Measurements from ENCODE around the gene TBC1D22A. TPM values are rescaled to one million over a fixed set of nuclear protein-coding genes. Genes with fewer than 3 reads are reported as not detected.

The TBC1D22A gene
- total RNA-seq, 1 donor from 2014 or later, result 23.2 TPM

GRCh38 chr22:47133061-47133969 is 370.9 kb downstream of the TBC1D22A start:
- Mint-ChIP-seq H3K27ac (no peak overlapping the region), H3K4me1 (ENCODE audit: low read depth) (peaks cover 10% of the 10 kb centered on the region)

GRCh38 chr22:47134222-47134621 is 371.8 kb downstream of the TBC1D22A start:
- H3K9me3 Mint-ChIP-seq (ENCODE audit: low read depth), result no peaks in the 10 kb centered on the region
- DNase-seq (ENCODE audit: low spot score, unreplicated experiment), result no peak
- TF ChIP-seq, protein P1, sequence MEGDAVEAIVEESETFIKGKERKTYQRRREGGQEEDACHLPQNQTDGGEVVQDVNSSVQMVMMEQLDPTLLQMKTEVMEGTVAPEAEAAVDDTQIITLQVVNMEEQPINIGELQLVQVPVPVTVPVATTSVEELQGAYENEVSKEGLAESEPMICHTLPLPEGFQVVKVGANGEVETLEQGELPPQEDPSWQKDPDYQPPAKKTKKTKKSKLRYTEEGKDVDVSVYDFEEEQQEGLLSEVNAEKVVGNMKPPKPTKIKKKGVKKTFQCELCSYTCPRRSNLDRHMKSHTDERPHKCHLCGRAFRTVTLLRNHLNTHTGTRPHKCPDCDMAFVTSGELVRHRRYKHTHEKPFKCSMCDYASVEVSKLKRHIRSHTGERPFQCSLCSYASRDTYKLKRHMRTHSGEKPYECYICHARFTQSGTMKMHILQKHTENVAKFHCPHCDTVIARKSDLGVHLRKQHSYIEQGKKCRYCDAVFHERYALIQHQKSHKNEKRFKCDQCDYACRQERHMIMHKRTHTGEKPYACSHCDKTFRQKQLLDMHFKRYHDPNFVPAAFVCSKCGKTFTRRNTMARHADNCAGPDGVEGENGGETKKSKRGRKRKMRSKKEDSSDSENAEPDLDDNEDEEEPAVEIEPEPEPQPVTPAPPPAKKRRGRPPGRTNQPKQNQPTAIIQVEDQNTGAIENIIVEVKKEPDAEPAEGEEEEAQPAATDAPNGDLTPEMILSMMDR (IDR thresholded peaks at IDR 0.05; ENCODE audit: unreplicated experiment), result no peak
- H3K4me3 Mint-ChIP-seq (ENCODE audit: low read depth), result no peak overlapping the region
- peaks cover 1% of the 10 kb centered on the region for H3K36me3 Mint-ChIP-seq (ENCODE audit: insufficient read depth)
- H3K27me3 Mint-ChIP-seq, result peaks cover 46% of the 10 kb centered on the region
- peaks cover 10% of the 10 kb centered on the region for H3K4me1 Mint-ChIP-seq (ENCODE audit: low read depth)
- H3K27ac Mint-ChIP-seq, result no peak overlapping the region

More at GRCh38 chr22:47133061-47133969, 370.9 kb downstream of the TBC1D22A start:
- Mint-ChIP-seq H3K4me3 (ENCODE audit: low read depth) (no peak overlapping the region), H3K36me3 (ENCODE audit: insufficient read depth) (peaks cover 4% of the 10 kb centered on the region), H3K9me3 (ENCODE audit: low read depth) (no peaks in the 10 kb centered on the region), H3K27me3 (peaks cover 39% of the 10 kb centered on the region)
- TF ChIP-seq, protein P1 (IDR thresholded peaks at IDR 0.05; ENCODE audit: unreplicated experiment), result no peak
- no peak for DNase-seq (ENCODE audit: low spot score, unreplicated experiment)

GRCh38 chr22:47135338-47135737 is 372.9 kb downstream of the TBC1D22A start:
- Mint-ChIP-seq H3K9me3 (ENCODE audit: low read depth) (no peaks in the 10 kb centered on the region), H3K27me3 (peaks cover 51% of the 10 kb centered on the region), H3K4me1 (ENCODE audit: low read depth) (peaks cover 10% of the 10 kb centered on the region), H3K27ac (peak overlapping the region; percentile 53), H3K36me3 (ENCODE audit: insufficient read depth) (peaks cover 1% of the 10 kb centered on the region), H3K4me3 (ENCODE audit: low read depth) (no peak overlapping the region)
- TF ChIP-seq, protein P1 (IDR thresholded peaks at IDR 0.05; ENCODE audit: unreplicated experiment), result no peak
- no peak for DNase-seq (ENCODE audit: low spot score, unreplicated experiment)

DNA sequence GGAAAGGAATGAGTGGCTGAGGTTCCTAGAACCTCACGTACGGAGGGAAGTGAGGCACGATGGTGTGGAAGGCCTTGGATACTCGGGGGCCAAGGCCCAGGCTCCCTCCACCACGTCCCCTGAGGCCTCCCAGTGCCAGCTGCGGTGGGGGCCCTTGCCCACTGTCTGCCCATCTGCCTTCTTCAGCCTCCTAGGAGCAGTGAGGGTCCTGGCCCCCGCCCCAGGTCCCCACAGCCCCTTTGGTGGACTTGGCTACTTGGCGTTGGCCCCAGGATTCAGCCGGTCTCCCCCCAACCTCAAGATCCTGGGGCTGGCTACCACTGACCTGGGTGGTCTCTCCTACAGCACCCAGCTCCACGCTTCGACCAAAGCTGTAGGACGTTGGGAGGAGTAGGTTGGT is 373.6 kb downstream of the TBC1D22A start:
- H3K27me3 Mint-ChIP-seq, result peaks cover 51% of the 10 kb centered on the region
- peaks cover 10% of the 10 kb centered on the region for H3K4me1 Mint-ChIP-seq (ENCODE audit: low read depth)
- no peak overlapping the region for H3K27ac Mint-ChIP-seq
- no peak for DNase-seq (ENCODE audit: low spot score, unreplicated experiment)
- no peaks in the 10 kb centered on the region for H3K9me3 Mint-ChIP-seq (ENCODE audit: low read depth)
- peaks cover 1% of the 10 kb centered on the region for H3K36me3 Mint-ChIP-seq (ENCODE audit: insufficient read depth)
- no peak overlapping the region for H3K4me3 Mint-ChIP-seq (ENCODE audit: low read depth)
- TF ChIP-seq, protein P1 (IDR thresholded peaks at IDR 0.05; ENCODE audit: unreplicated experiment), result no peak

DNA sequence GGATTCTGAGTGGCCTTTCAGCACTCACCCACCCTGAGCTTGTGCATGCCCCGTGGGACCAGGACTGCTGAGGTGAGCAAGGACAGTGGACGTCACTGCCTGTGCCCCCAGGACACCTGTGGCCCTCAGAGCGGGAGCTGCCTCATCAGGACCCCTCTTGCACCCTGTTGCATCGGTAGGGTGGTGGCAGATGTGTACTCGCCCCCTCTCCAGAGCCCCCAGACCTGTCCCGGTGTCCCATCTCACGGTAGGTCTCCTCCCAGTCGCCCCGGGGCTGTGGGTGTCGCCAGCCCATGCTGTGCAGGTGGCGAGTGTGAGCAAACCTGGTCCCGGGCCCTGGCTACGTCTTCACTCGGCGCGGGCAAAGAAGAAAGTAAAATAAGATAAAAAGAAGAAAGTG is 374.2 kb downstream of the TBC1D22A start:
- no peak for DNase-seq (ENCODE audit: low spot score, unreplicated experiment)
- Mint-ChIP-seq H3K9me3 (ENCODE audit: low read depth) (no peaks in the 10 kb centered on the region), H3K4me1 (ENCODE audit: low read depth) (peaks cover 10% of the 10 kb centered on the region), H3K27ac (peak overlapping the region; percentile 56), H3K27me3 (peaks cover 55% of the 10 kb centered on the region), H3K36me3 (ENCODE audit: insufficient read depth) (peaks cover 1% of the 10 kb centered on the region), H3K4me3 (ENCODE audit: low read depth) (peak overlapping the region; percentile 2)
- TF ChIP-seq, protein P1 (IDR thresholded peaks at IDR 0.05; ENCODE audit: unreplicated experiment), result no peak

Measured in progenitor cell of endocrine pancreas (in vitro differentiated cells).